ENCODE data around the gene TXNDC8.
"Not testable (repeated sequence)": the region's sequence is repeated elsewhere in the genome, so short reads cannot be mapped to it uniquely, and the experiment has no call there.

- TF ChIP-seq ARNTL (CRISPR knock-in tag; IDR thresholded peaks at IDR 0.05; ENCODE audit: borderline replicate concordance, low read depth); CREB5 (CRISPR knock-in tag; IDR thresholded peaks at IDR 0.05; ENCODE audit: low read depth); PATZ1 (CRISPR knock-in tag; IDR thresholded peaks at IDR 0.05; ENCODE audit: borderline replicate concordance); ZNF70 (CRISPR knock-in tag; IDR thresholded peaks at IDR 0.05); ZFP30 (CRISPR knock-in tag; IDR thresholded peaks at IDR 0.05); OSR1 (CRISPR knock-in tag; IDR thresholded peaks at IDR 0.05); BACH2 (CRISPR knock-in tag; IDR thresholded peaks at IDR 0.05; ENCODE audit: borderline replicate concordance); RARB (CRISPR knock-in tag; IDR thresholded peaks at IDR 0.05); ZFP3 (CRISPR knock-in tag; IDR thresholded peaks at IDR 0.05); TSHZ2 (CRISPR knock-in tag; IDR thresholded peaks at IDR 0.05); CSDC2 (CRISPR knock-in tag; IDR thresholded peaks at IDR 0.05); ZC3H10 (CRISPR knock-in tag; IDR thresholded peaks at IDR 0.05); PPARA (CRISPR knock-in tag; IDR thresholded peaks at IDR 0.05; ENCODE audit: borderline replicate concordance); TCF4 (CRISPR knock-in tag; IDR thresholded peaks at IDR 0.05; ENCODE audit: borderline replicate concordance): not testable (repeated sequence)
These were observed 25.7 kb downstream of the TXNDC8 start for GRCh38 chr9:110311978-110312377.
